Non-pigmented ciliary epithelial cell (primary cell): Measurements from ENCODE around the gene KLHL10.
A peak's percentile ranks its signal among the peaks of the same experiment; 100 is the strongest.

Experiments
- DNase-seq: peaks from one replicate; pipeline ENCODE4 v3.0.0-alpha.2; 2010; ENCODE audit warnings: low read depth

Gene KLHL10

DNA sequence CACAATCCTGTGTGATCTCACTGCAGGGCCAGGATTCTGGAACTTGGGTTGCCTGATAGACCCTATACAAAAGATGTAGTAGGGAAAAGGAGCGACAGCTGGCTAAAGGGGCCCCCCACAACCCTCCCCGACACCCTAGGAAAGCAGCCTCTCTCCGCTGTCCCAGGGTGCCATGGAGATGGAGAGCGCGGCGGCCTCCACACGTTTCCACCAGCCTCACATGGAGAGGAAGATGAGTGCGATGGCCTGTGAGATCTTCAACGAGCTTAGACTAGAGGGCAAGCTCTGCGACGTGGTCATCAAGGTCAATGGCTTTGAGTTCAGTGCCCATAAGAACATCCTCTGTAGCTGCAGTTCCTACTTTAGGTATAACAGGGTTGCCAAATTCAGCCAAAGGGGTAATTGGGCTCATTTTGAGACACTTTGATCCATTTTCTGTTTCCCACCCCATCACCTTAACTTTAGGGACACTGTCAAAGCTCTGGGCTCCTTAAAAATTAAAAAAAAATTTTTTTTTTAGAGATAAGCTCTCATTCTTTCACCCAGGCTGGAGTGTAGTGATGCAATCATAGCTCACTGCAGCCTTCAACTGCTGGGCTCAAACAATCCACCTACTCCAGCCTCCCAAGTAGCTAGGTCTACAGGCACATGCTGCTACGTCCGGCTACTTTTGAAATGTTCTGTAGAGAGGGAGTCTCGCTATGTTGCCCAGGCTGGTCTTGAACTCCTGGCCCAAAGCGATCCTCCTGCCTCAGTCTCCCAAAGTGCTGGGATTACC, at the start of gene KLHL10:
KLHL10 (plus strand) TSS at position 65 of the 778 bp plus-strand sequence; CDS start at position 173, 108 bp downstream.
- no peak for DNase-seq

DNA sequence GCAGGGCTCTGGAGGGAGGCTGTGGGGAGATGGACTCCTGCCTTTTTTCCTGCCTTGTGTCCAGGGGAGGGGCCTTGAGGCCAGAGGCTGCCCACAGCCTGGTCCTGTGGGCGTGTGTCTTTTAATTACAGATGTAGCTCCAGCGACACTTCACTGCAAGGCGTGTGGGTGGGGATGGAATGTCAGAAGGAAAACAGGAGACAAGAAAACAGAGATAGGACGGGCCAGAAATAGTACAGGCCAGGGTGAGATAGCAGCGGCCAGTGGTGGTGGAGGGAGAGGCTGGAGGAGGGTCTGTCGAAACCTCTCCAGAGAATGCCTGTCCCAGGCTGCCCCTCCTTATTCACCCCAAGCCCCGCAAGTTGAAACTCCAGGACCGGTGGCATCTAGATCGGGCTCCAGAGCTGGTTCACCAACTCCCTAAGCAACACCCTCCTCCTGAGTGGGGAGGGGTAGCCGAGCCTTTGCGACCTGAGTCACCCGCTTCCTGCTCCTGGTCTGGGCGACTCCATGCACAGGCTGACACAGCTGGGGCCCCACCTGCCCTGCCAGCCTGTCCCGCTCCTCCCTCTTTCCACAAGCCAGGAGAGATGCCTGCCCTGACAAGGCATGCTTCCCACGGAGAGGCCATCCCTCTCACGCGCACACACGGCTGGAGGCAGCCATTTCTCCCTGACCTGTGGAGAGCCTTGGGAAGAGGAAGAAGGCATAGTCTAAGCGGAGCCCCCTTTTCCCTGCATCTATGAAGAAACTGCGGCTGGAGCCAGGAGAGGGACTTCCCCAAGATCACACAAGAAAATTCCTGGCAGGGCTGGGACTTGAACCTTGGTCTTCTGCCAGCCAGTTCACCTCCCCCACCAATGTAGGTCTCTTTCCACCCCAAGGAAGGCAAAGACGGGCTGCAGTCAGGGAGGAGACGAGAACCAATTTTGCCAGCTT, 44.5 kb upstream of the KLHL10 start:
- DNase-seq: no peak

DNA sequence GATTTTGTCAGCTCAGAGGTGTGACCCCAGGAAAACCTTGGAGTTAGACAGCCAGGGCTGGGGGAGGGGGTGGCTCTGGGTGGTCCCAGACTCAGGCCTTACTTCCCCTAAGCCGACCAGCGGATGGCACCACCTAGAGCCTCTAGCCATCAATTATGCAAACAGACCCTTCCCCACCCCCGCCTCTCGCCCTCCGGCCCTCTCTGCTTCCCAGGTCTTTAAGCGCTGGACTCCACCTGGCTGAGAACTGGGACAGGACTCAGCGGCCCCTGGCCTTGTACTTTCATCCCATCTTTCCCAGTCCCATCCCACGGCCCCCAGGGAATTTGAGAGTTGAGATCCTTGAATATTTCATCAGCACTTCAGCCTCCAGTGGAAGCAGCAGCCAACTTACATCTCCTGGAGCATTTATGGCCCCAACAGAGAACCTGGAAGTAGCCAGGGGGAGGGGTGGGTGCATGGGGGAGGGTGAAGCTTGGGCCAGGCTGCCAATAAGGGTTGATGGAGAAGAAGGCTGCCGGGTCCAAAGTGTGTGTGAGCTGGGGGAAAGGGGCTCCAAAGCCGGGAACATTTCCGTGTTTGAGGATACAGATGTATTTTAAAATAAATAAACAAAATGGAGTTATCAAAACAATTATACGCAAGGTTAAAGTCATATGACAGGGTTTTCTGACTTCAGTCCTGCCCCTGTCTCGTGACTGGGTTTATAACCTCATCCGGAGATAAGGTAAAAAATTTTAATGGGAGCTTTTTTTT, 43.7 kb upstream of the KLHL10 start:
- no peak for DNase-seq

DNA sequence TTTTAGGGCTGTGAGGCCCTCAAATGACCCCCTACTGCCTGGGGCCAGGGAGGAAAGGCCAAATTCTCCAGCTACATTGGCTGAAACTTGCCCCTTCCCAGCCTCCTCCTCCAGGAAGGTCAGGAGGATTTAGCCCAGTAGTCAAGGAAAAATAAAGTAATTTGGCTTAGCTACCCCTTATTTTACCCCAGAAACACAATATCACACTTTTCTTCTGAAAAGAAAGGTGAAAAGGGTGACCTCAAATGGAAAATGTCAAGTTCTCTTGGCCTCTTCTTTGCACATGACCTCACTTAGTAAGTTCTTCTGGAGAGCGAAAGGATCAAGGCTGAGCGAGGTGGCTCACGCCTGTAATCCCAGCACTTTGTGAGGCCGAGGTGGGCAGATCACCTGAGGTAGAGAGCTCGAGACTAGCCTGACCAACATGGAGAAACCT, 43.1 kb upstream of the KLHL10 start:
- no peak for DNase-seq

GRCh38 chr17:41796121-41796895, 41.3 kb upstream of the KLHL10 start:
- no peak for DNase-seq

GRCh38 chr17:41797377-41797776, 40.2 kb upstream of the KLHL10 start:
- no peak for DNase-seq

- no peak for DNase-seq
These were observed 38.3 kb upstream of the KLHL10 start for GRCh38 chr17:41799366-41799765.

DNA sequence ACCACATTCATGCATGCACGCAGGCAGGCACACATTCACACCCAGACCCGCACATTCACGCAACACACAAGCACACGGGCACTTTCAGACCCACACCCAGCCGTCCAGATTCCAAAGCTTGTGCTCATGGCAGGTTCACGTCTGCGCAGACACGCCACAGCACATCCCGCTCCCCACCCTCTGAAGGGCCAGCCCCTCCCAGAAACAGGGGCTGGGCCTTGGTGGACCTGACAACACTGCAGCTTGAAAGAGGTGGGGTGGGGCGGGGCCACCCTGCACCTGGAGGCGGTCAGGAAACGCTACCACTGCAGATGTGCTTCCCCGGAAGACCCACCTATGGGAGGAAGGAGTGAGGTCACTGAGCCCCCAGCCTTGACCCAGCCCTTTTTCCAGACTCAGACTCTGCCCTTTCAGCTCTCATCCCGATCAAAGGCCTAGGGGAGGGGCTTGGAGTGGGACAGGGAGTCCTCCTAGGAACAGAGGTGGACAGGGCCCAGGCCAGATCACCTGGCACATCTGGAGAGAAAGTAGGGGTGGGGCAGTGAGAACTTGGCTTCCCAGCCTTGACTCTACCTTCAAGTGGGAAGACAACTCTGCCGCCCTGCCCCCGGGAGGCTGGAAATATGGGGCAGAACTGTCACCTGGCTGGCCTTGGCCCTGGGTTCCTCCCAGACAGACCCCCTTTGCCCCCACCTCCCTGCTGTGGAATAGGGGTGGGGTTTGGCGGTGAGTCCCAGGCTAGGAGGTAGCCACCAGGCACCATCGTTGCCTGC, 36.8 kb upstream of the KLHL10 start:
- no peak for DNase-seq

GRCh38 chr17:41801374-41802271, 36.0 kb upstream of the KLHL10 start:
- DNase-seq: no peak

GRCh38 chr17:41803049-41804020, 34.3 kb upstream of the KLHL10 start:
- DNase-seq: no peak

GRCh38 chr17:41806685-41807445, 30.8 kb upstream of the KLHL10 start:
- no peak for DNase-seq

- no peak for DNase-seq
These were observed 26.7 kb upstream of the KLHL10 start for GRCh38 chr17:41810659-41811548.

- DNase-seq: no peak
These were observed 25.9 kb upstream of the KLHL10 start, which contains the start of gene P3H4 for GRCh38 chr17:41811549-41812380. Gene P3H4, minus strand, starts transcription at chr17:41811949. Its CDS starts 34 bp downstream, at chr17:41811915.

GRCh38 chr17:41812381-41813151, 25.1 kb upstream of the KLHL10 start, which contains the start of gene FKBP10:
Gene FKBP10, plus strand, starts transcription at chr17:41813004. Its CDS starts 31 bp downstream, at chr17:41813035.
- DNase-seq: peak; percentile 78
